B cell (primary cell): ENCODE measurements around the gene SMTN. TPM values are rescaled to one million over a fixed set of nuclear protein-coding genes. Genes with fewer than 3 reads are reported as not detected.
"Not testable (repeated sequence)": the region's sequence is repeated elsewhere in the genome, so short reads cannot be mapped to it uniquely, and the experiment has no call there.

ENCODE experiments used
- ATAC-seq: fragments of 200-7000 bp; cut with Tn5 transposase; one replicate; pipeline ENCODE4 v1.10.0; 2021; ENCODE audit warnings: low read depth, mild to moderate bottlenecking, moderate number of reproducible peaks, moderate library complexity
- CTCF ChIA-PET: fragments of 350-600 bp; sonication (Branson Sonifier 250); formaldehyde crosslinking; loops from one replicate; lab custom pipeline; 2021; ENCODE audit warnings: antibody characterized with exemption, inconsistent platforms; lab: Charles Lee
- POLR2A ChIA-PET: fragments of 350-600 bp; sonication (Branson Sonifier 250); formaldehyde crosslinking; loops from one replicate; lab custom pipeline; 2021; ENCODE audit warnings: antibody characterized with exemption; lab: Charles Lee
- DNase-seq: peaks from one replicate; pipeline ENCODE4 v3.0.0; 2013
- H2AFZ ChIP-seq: 2 replicates; pipeline ENCODE4 v1.6.1; 2012; ENCODE audit warnings: mild to moderate bottlenecking, low read depth, low read length; ENCODE audit not compliant: insufficient read depth, poor library complexity, severe bottlenecking
- H3K27ac ChIP-seq, 2 donors: 1 replicate in 1 of 2; 2 replicates in 1 of 2; pipeline ENCODE4 v1.5.1; 2012 to 2013; ENCODE audit warnings: low read length in 2 of 2, mild to moderate bottlenecking in 2 of 2, moderate library complexity in 1 of 2
- H3K27me3 ChIP-seq, 4 experiments: fragments of 200-600 bp in 1 of 4; sonication (generic) in 1 of 4; replicated peaks in 1 of 4; 1 replicate in 2 of 4; 2 replicates in 2 of 4; pipeline versions ENCODE4 v1.6.1 to v1.7.0; 2013 to 2016; ENCODE audit warnings: low read length in 3 of 4, mild to moderate bottlenecking in 2 of 4, mixed read lengths in 1 of 4, moderate library complexity in 1 of 4; ENCODE audit not compliant: insufficient read depth in 4 of 4, control insufficient read depth in 3 of 4; ENCODE audit errors: control extremely low read depth in 1 of 4
- H3K36me3 ChIP-seq, 2 experiments: replicated peaks in 1 of 2; 1 replicate in 1 of 2; 2 replicates in 1 of 2; pipeline versions ENCODE4 v1.6.1 to v1.7.1; 2013; ENCODE audit warnings: low read length in 1 of 2; ENCODE audit not compliant: insufficient read depth in 2 of 2, control insufficient read depth in 1 of 2; ENCODE audit errors: control extremely low read depth in 1 of 2, extremely low read depth in 1 of 2
- H3K4me1 ChIP-seq, 2 donors: fragments of 200-600 bp in 1 of 2; sonication (generic) in 1 of 2; 1 replicate in 1 of 2; 2 replicates in 1 of 2; pipeline versions ENCODE4 v1.5.1 to v1.6.1; 2013 to 2017; ENCODE audit warnings: low read length in 2 of 2; ENCODE audit not compliant: control insufficient read depth in 2 of 2, insufficient read depth in 2 of 2
- H3K4me2 ChIP-seq: replicated peaks from 2 replicates; pipeline ENCODE3; 2012; ENCODE audit warnings: mild to moderate bottlenecking, low read depth, low read length; ENCODE audit not compliant: poor library complexity, severe bottlenecking
- H3K4me3 ChIP-seq, 5 experiments: fragments of 200-600 bp in 1 of 5; sonication (generic) in 1 of 5; 1 replicate in 3 of 5; 2 replicates in 2 of 5; pipeline versions ENCODE4 v1.5.1 to v1.7.0; 2011 to 2016; ENCODE audit warnings: low read length in 4 of 5, mild to moderate bottlenecking in 4 of 5, low read depth in 2 of 5, control low read depth in 1 of 5, moderate library complexity in 1 of 5; ENCODE audit not compliant: insufficient read depth in 1 of 5; ENCODE audit errors: control extremely low read depth in 1 of 5, extremely low read depth in 1 of 5
- H3K79me2 ChIP-seq: fragments of 200-600 bp; sonication (generic); one replicate; pipeline ENCODE4 v1.6.0; 2016; ENCODE audit warnings: low read length; ENCODE audit not compliant: control insufficient read depth, insufficient read depth
- H3K9ac ChIP-seq: fragments of 200-600 bp; sonication (generic); 2 replicates; pipeline ENCODE4 v1.6.1; 2017; ENCODE audit warnings: mild to moderate bottlenecking, low read length, moderate library complexity
- H3K9me3 ChIP-seq, 3 donors: one replicate each; pipeline versions ENCODE4 v1.6.1 to v1.7.1; 2013; ENCODE audit warnings: low read length in 2 of 3; ENCODE audit not compliant: control insufficient read depth in 2 of 3, insufficient read depth in 1 of 3; ENCODE audit errors: control extremely low read depth in 1 of 3
- H4K20me1 ChIP-seq: 2 replicates; pipeline ENCODE4 v1.6.0; 2012; ENCODE audit warnings: mild to moderate bottlenecking, low read length; ENCODE audit not compliant: insufficient read depth, control insufficient read depth, poor library complexity, severe bottlenecking
- H3K27ac Mint-ChIP-seq: one replicate; pipeline ENCODE4 v1.8.0; 2021; ENCODE audit warnings: mixed read lengths
- H3K27me3 Mint-ChIP-seq: one replicate; pipeline ENCODE4 v1.8.0; 2021; ENCODE audit warnings: mixed read lengths
- H3K4me1 Mint-ChIP-seq: one replicate; pipeline ENCODE4 v1.8.0; 2021; ENCODE audit warnings: mixed read lengths
- H3K4me3 Mint-ChIP-seq: one replicate; pipeline ENCODE4 v1.8.0; 2021; ENCODE audit warnings: mixed read lengths
- H3K9me3 Mint-ChIP-seq: one replicate; pipeline ENCODE4 v1.8.0; 2022; ENCODE audit warnings: mixed read lengths; ENCODE audit not compliant: insufficient read depth
- CTCF ChIP-seq: fragments of 200-600 bp; IDR thresholded peaks from one replicate; pipeline ENCODE4 v1.8.0; 2022; ENCODE audit warnings: antibody characterized with exemption, mild to moderate bottlenecking
- EZH2 ChIP-seq: IDR thresholded peaks from 2 replicates; pipeline ENCODE4 v1.6.1; 2012; ENCODE audit warnings: borderline replicate concordance, low read depth, mild to moderate bottlenecking, moderate library complexity, low read length; ENCODE audit not compliant: insufficient read depth, poor library complexity, severe bottlenecking
- WGBS: methylation state at CpG from one replicate; pipeline ENCODE4 v1.1.5; 2013; ENCODE audit warnings: missing lambda C conversion rate; ENCODE audit not compliant: insufficient coverage; 5-methylcytosine and 5-hydroxymethylcytosine counted together
- intact Hi-C: fragments of 100-400 bp; cut with micrococcal nuclease; formaldehyde crosslinking; loops from one replicate; pipeline ENCODE4 v1.10.0; 2022
- polyA plus RNA-seq: library from polyadenylated mRNA; depleted of rRNA; stranded (reverse); fragments of >200 nt; gene quantifications from 2 replicates; pipeline ENCODE4 v1.2.3, GENCODE V29; 2012
- total RNA-seq, 2 donors: library from RNA; stranded (reverse); fragments of 120-200 nt in 1 of 2; gene quantifications; 1 replicate in 1 of 2; 2 replicates in 1 of 2; pipeline versions ENCODE4 v1.2.3 to v1.2.4, GENCODE V29; 2013 to 2022

SMTN gene
- total and polyA plus RNA-seq, 2 donors (not counting 1 experiment from before 2014, with no cell fraction given): 4.0 to 7.0 TPM

- Mint-ChIP-seq H3K27me3 (peaks cover 3% of the 10 kb centered on the region), H3K9me3 (no peaks in the 10 kb centered on the region), H3K4me1 (peaks cover 5% of the 10 kb centered on the region), H3K27ac (no peak overlapping the region), H3K4me3 (no peak overlapping the region)
- no peak overlapping the region for H3K27ac ChIP-seq
- no peaks in the 10 kb centered on the region for H3K79me2 ChIP-seq
- TF ChIP-seq EZH2 (no peak), CTCF (no peak)
- DNase-seq (no peak), ATAC-seq (no peak)
- POLR2A ChIA-PET: no interaction called here
- H3K9me3 ChIP-seq: no peaks in the 10 kb centered on the region
- no peak overlapping the region for H3K9ac ChIP-seq
- CTCF ChIA-PET: no interaction called here
- H3K27me3 ChIP-seq: no peaks in the 10 kb centered on the region
- no peaks in the 10 kb centered on the region for H4K20me1 ChIP-seq
- H3K4me2 ChIP-seq: no peak overlapping the region
- peaks cover 0 to 6% of the 10 kb centered on the region in 2 donors for H3K4me1 ChIP-seq
- no peak overlapping the region for H3K4me3 ChIP-seq
- H3K36me3 ChIP-seq: no peaks in the 10 kb centered on the region
- WGBS: 92% methylated on average over 11 of the region's 15 CpGs
- intact Hi-C loops: no loop called here
- no peak overlapping the region for H2AFZ ChIP-seq
Observed at GRCh38 chr22:31075961-31076360, 5.2 kb upstream of the SMTN start.

GRCh38 chr22:31077681-31078080 lies 3.4 kb upstream of the SMTN start:
- DNase-seq (no peak), ATAC-seq (no peak)
- no peaks in the 10 kb centered on the region for H3K79me2 ChIP-seq
- no peak for TF ChIP-seq CTCF
- TF ChIP-seq EZH2: no peak
- H3K9me3 Mint-ChIP-seq: no peaks in the 10 kb centered on the region
- H4K20me1 ChIP-seq: no peaks in the 10 kb centered on the region
- no peak overlapping the region for H2AFZ ChIP-seq
- intact Hi-C loops: no loop called here
- no peaks in the 10 kb centered on the region for H3K9me3 ChIP-seq
- ChIA-PET CTCF (no interaction called here), POLR2A (no interaction called here)
- H3K27me3 ChIP-seq: no peaks in the 10 kb centered on the region
- no peak overlapping the region for H3K27ac ChIP-seq
- no peak overlapping the region for H3K4me3 Mint-ChIP-seq
- H3K4me2 ChIP-seq: no peak overlapping the region
- H3K27ac Mint-ChIP-seq: no peak overlapping the region
- H3K36me3 ChIP-seq: no peaks in the 10 kb centered on the region
- H3K4me1 ChIP-seq: peaks cover 7 to 21% of the 10 kb centered on the region in 2 donors
- no peak overlapping the region for H3K4me3 ChIP-seq
- peaks cover 16% of the 10 kb centered on the region for H3K4me1 Mint-ChIP-seq
- H3K9ac ChIP-seq: no peak overlapping the region
- WGBS: 100% methylated on average over 4 of the region's 6 CpGs
- H3K27me3 Mint-ChIP-seq: peaks cover 3% of the 10 kb centered on the region

DNA sequence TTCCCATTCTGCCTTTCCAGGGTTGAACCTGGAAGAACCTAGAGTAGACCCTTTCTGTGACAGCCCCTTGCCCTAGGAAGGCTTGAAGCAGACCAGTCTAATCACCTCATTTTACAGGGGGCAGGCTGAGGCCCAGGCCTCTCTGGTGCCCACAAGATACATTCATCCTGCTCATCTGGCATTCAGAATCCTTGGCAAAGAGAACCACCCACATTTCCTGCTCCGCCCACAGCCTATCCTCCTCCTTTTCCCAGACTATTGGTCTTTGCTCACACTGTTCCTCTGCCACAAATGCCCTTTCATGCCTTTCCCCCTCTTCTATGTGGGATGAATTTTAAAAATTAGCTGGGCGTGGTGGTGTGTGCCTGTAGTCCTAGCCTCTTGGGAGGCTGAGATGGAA lies 2.7 kb upstream of the SMTN start:
- H3K79me2 ChIP-seq, H3K9me3 ChIP-seq, H3K27me3 ChIP-seq, H3K27ac Mint-ChIP-seq, H3K9me3 Mint-ChIP-seq, intact Hi-C loops, H3K9ac ChIP-seq, H3K4me3 Mint-ChIP-seq, H3K27ac ChIP-seq, H3K27me3 Mint-ChIP-seq, H3K36me3 ChIP-seq, POLR2A ChIA-PET, CTCF ChIA-PET, H3K4me3 ChIP-seq, H3K4me2 ChIP-seq, ATAC-seq, H4K20me1 ChIP-seq, DNase-seq, H2AFZ ChIP-seq: not testable (repeated sequence)
- peaks cover 7 to 27% of the 10 kb centered on the region in 2 donors for H3K4me1 ChIP-seq
- H3K4me1 Mint-ChIP-seq: peaks cover 21% of the 10 kb centered on the region
- WGBS: 100% methylated on average over 1 of the region's 2 CpGs
